Parathyroid adenoma (tissue), 2 donors: Measurements from ENCODE around the gene NTSR1.

Experiments
- H2AFZ ChIP-seq: fragments of 300-600 bp; sonication (generic); one replicate; pipeline ENCODE4 v1.7.0; 2017; ENCODE audit warnings: antibody characterized with exemption, mild to moderate bottlenecking
- H3K27ac ChIP-seq: fragments of 300-600 bp; sonication (generic); one replicate; pipeline ENCODE4 v1.7.0; 2017
- H3K27me3 ChIP-seq: fragments of 300-600 bp; sonication (generic); one replicate; pipeline ENCODE4 v1.7.0; 2017; ENCODE audit warnings: low read length; ENCODE audit not compliant: control insufficient read depth, insufficient read depth
- H3K36me3 ChIP-seq: fragments of 300-600 bp; sonication (generic); one replicate; pipeline ENCODE4 v1.7.0; 2017; ENCODE audit warnings: low read length; ENCODE audit not compliant: control insufficient read depth, insufficient read depth
- H3K4me1 ChIP-seq: fragments of 300-600 bp; sonication (generic); one replicate; pipeline ENCODE4 v1.7.0; 2017; ENCODE audit warnings: control low read depth
- H3K4me2 ChIP-seq: fragments of 300-600 bp; sonication (generic); one replicate; pipeline ENCODE4 v1.7.0; 2017; ENCODE audit warnings: low read length
- H3K4me3 ChIP-seq: fragments of 300-600 bp; sonication (generic); one replicate; pipeline ENCODE4 v1.7.0; 2017; ENCODE audit warnings: low read depth, low read length
- H3K79me2 ChIP-seq: fragments of 300-600 bp; sonication (generic); one replicate; pipeline ENCODE4 v1.7.0; 2017; ENCODE audit warnings: control low read depth
- H3K9ac ChIP-seq: fragments of 300-600 bp; sonication (generic); one replicate; pipeline ENCODE4 v1.7.0; 2017; ENCODE audit warnings: mild to moderate bottlenecking
- H3K9me3 ChIP-seq: fragments of 300-600 bp; sonication (generic); one replicate; pipeline ENCODE4 v1.7.0; 2017; ENCODE audit warnings: low read length; ENCODE audit not compliant: control insufficient read depth
- TF ChIP-seq, protein P1 (sequence below): fragments of 300-600 bp; sonication (generic); IDR thresholded peaks from one replicate; pipeline ENCODE4 v1.7.0; 2017; ENCODE audit warnings: antibody characterized with exemption, mild to moderate bottlenecking
- donor health status: primary hyperparathyroidism.

The NTSR1 gene

GRCh38 chr20:62714006-62714405 lies 5.4 kb downstream of the NTSR1 start:
- Histone ChIP-seq H3K4me2 (no peak overlapping the region), H3K9ac (no peak overlapping the region), H3K27me3 (no peaks in the 10 kb centered on the region), H3K9me3 (no peaks in the 10 kb centered on the region), H3K4me1 (no peaks in the 10 kb centered on the region), H3K27ac (no peak overlapping the region), H3K4me3 (no peak overlapping the region), H3K79me2 (no peaks in the 10 kb centered on the region), H2AFZ (no peak overlapping the region), H3K36me3 (no peaks in the 10 kb centered on the region)
- TF ChIP-seq, protein P1, sequence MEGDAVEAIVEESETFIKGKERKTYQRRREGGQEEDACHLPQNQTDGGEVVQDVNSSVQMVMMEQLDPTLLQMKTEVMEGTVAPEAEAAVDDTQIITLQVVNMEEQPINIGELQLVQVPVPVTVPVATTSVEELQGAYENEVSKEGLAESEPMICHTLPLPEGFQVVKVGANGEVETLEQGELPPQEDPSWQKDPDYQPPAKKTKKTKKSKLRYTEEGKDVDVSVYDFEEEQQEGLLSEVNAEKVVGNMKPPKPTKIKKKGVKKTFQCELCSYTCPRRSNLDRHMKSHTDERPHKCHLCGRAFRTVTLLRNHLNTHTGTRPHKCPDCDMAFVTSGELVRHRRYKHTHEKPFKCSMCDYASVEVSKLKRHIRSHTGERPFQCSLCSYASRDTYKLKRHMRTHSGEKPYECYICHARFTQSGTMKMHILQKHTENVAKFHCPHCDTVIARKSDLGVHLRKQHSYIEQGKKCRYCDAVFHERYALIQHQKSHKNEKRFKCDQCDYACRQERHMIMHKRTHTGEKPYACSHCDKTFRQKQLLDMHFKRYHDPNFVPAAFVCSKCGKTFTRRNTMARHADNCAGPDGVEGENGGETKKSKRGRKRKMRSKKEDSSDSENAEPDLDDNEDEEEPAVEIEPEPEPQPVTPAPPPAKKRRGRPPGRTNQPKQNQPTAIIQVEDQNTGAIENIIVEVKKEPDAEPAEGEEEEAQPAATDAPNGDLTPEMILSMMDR, result no peak

DNA sequence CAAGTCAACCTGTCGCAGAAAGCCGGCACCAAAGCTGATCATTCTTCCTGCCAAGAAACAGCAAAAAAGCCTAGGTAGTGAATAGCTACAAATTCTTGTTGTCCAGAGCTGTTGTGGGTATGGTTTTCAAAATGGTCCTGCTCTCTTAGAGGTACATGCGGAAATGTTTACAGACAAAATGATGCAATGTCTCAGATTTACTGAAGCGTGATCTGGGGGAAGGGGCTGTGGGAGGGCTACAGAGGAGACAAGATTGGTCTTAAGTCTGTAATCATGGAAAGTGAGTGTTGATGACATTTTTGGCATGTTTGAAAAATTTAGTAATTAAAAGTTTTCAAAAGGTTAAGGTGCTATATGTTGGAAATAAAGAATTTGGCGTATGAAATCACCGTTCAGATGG lies 6.2 kb downstream of the NTSR1 start:
- no peak overlapping the region for H3K9ac ChIP-seq
- H3K4me2 ChIP-seq, result no peak overlapping the region
- no peak overlapping the region for H3K27ac ChIP-seq
- no peak overlapping the region for H2AFZ ChIP-seq
- H3K9me3 ChIP-seq, result no peaks in the 10 kb centered on the region
- no peaks in the 10 kb centered on the region for H3K79me2 ChIP-seq
- H3K4me1 ChIP-seq, result no peaks in the 10 kb centered on the region
- H3K36me3 ChIP-seq, result no peaks in the 10 kb centered on the region
- H3K27me3 ChIP-seq, result no peaks in the 10 kb centered on the region
- TF ChIP-seq, protein P1, result no peak
- no peak overlapping the region for H3K4me3 ChIP-seq

- H3K9ac ChIP-seq, result no peak overlapping the region
- H3K79me2 ChIP-seq, result no peaks in the 10 kb centered on the region
- no peaks in the 10 kb centered on the region for H3K9me3 ChIP-seq
- no peaks in the 10 kb centered on the region for H3K4me1 ChIP-seq
- no peak overlapping the region for H3K4me2 ChIP-seq
- H3K27ac ChIP-seq, result no peak overlapping the region
- no peaks in the 10 kb centered on the region for H3K27me3 ChIP-seq
- TF ChIP-seq, protein P1, result no peak
- no peaks in the 10 kb centered on the region for H3K36me3 ChIP-seq
- H3K4me3 ChIP-seq, result no peak overlapping the region
- H2AFZ ChIP-seq, result no peak overlapping the region
Observed at GRCh38 chr20:62715201-62715600, 6.6 kb downstream of the NTSR1 start.

DNA sequence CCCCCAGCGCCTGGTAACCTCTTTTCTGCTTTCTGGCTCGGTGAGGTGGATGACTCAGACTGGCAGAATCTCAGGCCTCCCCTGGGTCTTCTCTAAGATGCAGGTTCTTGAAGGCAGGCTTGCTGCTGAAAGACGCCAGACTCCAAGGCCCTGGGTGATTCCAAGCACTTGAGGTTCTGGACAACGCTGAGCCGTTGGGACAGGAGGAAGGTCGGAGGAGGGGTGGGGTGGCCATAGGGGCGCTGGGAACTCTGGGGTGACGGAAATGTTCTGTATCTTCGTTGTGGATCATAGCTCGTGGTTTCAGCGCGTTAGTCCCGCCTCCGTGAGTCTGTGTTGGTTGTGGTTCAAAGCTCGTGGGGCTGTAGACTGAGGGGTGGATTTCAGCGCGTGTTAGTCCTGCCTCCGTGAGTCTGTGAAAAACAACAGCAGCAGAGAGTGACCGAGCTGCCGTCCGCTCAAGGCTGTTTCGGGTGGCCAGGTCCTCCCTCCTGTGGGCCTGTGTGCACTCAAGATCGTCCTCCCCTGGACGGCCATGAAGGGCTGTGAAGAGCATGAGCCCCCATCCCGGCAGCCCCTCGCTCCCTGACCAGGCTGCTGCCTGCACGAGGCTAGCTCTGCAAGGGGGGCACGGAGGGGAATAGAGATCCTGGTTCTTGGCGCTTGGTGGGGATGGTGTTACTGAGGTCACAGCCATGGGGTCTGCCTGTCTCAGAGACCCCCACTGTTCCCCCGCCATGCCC lies 7.7 kb downstream of the NTSR1 start:
- no peaks in the 10 kb centered on the region for H3K79me2 ChIP-seq
- no peak overlapping the region for H3K4me3 ChIP-seq
- no peaks in the 10 kb centered on the region for H3K27me3 ChIP-seq
- no peaks in the 10 kb centered on the region for H3K9me3 ChIP-seq
- TF ChIP-seq, protein P1, result no peak
- H2AFZ ChIP-seq, result no peak overlapping the region
- H3K4me2 ChIP-seq, result no peak overlapping the region
- no peak overlapping the region for H3K9ac ChIP-seq
- H3K4me1 ChIP-seq, result no peaks in the 10 kb centered on the region
- H3K36me3 ChIP-seq, result no peaks in the 10 kb centered on the region
- no peak overlapping the region for H3K27ac ChIP-seq

DNA sequence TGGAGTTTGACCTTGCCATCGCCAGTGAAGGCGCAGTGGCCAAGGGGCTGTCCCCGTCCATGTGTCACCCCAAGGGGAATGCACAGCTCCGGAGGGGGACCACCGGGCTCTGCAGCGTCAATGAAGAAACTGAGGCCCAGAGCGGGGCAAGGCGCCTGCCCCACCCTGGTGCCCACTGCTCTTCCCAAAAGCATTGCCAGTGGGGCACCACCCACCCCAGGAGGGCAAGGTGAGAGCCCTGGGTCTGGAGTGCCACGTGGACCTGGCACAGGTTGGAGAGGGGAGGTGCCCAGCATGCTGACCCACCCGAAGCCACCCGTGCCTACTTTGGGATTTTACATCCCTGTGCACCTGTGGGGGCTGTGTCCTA lies 8.3 kb downstream of the NTSR1 start:
- Histone ChIP-seq H3K27me3 (no peaks in the 10 kb centered on the region), H3K79me2 (no peaks in the 10 kb centered on the region), H3K4me3 (no peak overlapping the region), H3K4me2 (no peak overlapping the region), H3K4me1 (no peaks in the 10 kb centered on the region), H3K36me3 (no peaks in the 10 kb centered on the region), H3K9ac (no peak overlapping the region), H2AFZ (no peak overlapping the region), H3K9me3 (no peaks in the 10 kb centered on the region), H3K27ac (no peak overlapping the region)
- TF ChIP-seq, protein P1, result no peak
